HG03378 (cell line): Measurements from ENCODE around the gene TMEM269.
A peak's percentile ranks its signal among the peaks of the same experiment; 100 is the strongest.
"Not testable (repeated sequence)": the region's sequence is repeated elsewhere in the genome, so short reads cannot be mapped to it uniquely, and the experiment has no call there.

ENCODE experiments used
- ATAC-seq: cut with Tn5 transposase; IDR thresholded peaks from one replicate; pipeline ENCODE4 v1.9.1; 2021; ENCODE audit warnings: mild to moderate bottlenecking, moderate library complexity; ENCODE audit not compliant: unreplicated experiment

The TMEM269 gene

DNA sequence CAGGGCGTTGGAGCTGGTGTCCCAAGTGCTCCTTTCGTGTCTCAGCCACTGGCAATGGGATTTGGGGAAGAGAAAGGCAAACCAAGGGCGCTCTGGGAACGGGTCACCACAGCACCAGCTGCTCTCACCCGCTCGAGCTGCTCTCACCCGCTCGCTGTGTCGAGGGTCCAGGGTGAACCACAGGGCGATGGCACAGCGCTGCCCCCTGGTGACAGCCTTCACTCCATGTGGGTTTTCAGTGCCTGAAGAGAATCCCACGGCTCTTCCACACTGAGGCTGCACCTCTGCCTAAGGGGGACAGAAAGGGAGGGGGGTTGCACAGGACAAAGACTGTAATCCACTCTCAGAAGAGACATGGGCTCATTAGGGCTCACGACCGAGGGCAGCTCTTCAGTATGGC, 37.7 kb upstream of the TMEM269 start:
- no peak for ATAC-seq

- ATAC-seq, result no peak
Measured at GRCh38 chr1:42748021-42748420, 36.8 kb upstream of the TMEM269 start.

DNA sequence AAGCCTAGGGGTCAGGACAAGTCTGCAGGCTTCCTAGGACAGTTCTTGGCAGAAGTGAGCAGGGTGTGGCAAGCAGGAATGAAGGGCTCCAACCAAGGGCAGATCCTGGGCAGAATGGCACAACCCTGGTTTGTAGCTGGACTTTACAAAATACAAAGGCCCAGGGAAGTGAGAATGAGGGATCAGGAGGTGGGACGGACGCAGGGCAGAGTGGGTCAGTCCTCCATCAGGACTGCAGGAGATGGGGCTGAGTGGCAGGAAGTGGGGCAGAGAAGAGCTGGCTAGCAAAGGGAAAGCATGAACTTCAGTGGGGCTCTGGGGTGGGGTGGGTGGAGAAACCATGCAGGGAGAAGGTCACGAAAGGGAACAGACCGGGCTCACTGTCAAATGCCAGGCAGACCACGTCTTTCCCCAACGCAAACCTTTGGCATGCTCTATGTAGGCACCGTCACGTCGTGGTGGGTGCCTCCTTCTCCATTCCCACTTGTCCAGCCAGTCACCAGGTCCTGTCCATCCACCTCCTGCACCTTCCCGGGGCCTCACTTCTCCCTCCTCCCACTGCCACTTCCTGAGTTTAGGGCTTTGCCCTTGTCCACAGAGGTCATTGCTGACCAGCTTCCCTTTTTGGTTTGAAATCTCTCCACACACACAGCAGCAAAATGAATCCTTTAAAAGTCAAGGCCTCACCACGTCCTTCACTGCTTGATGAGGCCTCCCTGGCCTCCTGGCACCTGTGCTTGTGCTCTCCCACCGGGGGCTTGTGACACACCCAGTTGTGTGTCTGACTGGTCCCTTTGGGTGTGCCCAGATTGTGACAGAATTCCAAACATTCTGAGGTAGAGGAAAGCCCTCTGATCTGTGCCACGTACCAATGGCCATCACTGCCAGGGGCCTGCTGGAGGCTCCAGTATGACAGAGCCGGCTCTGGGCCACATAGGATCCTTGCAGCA, 36.1 kb upstream of the TMEM269 start:
- no peak for ATAC-seq

- no peak for ATAC-seq
Measured at GRCh38 chr1:42750041-42750440, 34.8 kb upstream of the TMEM269 start.

- not testable (repeated sequence) for ATAC-seq
Measured at GRCh38 chr1:42751511-42752070, 33.2 kb upstream of the TMEM269 start.

GRCh38 chr1:42752284-42752683, 32.5 kb upstream of the TMEM269 start:
- ATAC-seq, result no peak

- no peak for ATAC-seq
Measured at GRCh38 chr1:42753070-42753469, 31.7 kb upstream of the TMEM269 start.

GRCh38 chr1:42756956-42757891, 27.6 kb upstream of the TMEM269 start:
- ATAC-seq, result no peak

DNA sequence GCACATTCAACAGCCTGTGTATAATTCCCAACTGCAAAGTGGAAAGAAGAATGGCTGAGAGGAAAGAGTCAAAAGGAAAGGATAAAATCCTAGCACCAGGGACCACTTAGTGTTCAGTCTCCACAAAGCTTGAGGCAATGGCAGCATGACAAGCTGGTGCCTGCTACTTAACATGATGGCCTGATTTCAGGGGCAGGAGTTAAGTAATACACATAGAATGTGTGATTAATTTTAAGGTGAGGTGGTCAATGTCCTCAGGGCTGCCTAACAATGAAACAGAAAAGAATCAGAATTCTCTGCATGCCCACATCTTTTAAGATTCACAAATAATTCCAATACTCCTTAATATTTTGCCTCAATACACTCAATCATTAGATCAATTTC, 26.9 kb upstream of the TMEM269 start:
- no peak for ATAC-seq

DNA sequence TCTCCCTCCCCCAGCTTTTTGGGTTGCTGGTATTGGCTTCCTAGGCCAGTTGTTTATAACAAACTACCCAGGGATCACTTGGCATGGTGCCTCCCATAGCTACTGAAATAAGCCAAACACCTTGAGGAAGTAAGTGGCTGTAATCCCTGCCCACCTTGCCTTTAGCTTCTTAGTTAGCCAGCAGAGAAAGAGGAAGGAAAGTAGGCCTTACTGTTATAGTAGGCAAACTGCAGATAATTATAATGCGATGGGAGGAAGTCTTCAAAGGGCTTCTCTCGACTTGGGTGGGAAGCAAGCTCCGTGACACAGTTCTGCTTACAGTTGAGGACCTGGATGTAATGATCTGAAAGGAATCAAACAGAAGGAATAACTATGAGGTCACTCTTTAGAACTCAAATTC, 26.1 kb upstream of the TMEM269 start:
- no peak for ATAC-seq

DNA sequence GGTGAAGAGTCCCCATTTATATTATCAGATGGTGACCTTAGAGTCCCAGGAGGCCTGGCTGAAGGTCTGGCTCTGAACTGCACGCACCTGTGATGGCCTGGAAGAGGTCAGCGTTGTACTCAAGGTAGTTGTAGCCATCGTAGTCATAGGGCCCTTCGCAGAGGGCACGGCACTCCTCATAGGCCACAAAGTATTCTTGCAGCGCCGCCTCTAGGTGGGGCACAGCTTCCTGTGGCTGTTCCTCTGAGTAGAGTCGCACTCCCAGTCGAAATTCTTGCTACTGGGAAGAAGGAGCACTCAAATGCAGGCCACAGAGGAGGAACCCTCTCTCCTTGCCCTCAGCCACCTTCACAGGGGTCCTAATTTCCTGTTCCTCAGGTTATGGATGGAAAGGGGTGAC, 25.7 kb upstream of the TMEM269 start:
- no peak for ATAC-seq

GRCh38 chr1:42761567-42761966, 23.2 kb upstream of the TMEM269 start:
- no peak for ATAC-seq

- ATAC-seq, result no peak
Measured at GRCh38 chr1:42762269-42762668, 22.5 kb upstream of the TMEM269 start.

GRCh38 chr1:42765269-42765668, 19.5 kb upstream of the TMEM269 start:
- ATAC-seq, result no peak

DNA sequence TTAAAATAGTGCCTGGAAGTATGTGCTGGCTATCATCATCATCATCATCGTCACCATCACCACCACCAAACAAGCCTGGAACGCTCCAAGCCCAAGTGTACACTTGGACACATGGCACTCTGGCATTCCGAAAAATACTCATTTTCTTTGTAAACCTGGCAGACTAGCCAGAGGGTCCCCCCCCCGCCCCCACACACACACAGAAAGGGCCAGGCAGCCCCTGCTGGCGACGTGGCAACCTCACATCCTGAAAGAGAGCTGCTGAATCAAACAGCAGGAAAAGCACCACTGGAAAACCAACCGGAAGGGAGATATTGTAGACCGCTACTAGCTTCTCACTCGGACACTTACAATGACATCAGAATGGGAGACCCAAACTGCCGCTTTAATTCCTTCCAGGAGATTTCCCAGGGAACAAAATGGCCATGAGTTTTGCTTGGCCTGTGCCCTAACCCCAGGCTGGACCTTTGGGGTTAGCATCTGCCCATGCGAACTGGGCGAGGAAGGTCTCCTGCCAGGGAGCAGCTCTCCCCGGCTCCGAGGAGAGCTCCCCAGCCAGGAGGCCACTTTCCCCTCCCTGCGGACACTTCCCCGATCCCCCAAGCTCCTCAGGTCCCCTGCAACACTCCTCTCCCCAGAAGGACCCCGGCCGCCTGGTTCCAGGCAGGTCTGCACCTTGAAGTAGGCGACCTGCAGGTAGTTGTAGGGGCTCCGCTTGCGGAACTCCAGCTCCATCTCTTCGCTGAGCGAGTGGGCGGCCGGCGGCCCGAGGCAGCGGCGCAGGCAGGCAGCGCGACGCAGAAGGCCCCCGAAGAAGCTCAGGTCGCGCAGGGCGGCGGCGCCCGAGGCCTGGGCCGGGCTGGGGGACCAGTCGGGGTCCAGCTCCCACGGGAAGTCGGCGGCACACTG, 18.7 kb upstream of the TMEM269 start:
- ATAC-seq, result peak; percentile 13

GRCh38 chr1:42766741-42767509, 17.9 kb upstream of the TMEM269 start, which contains the start of the genes C1orf50 and P3H1:
TSS of gene C1orf50 (plus strand) at chr1:42767249. CDS start at chr1:42767312, 63 bp downstream.
TSS of gene P3H1 (minus strand) at chr1:42767028. CDS start at chr1:42766971, 57 bp downstream.
- ATAC-seq, result peak; percentile 92

- peak; percentile 26 for ATAC-seq
Measured at GRCh38 chr1:42767510-42768000, 17.2 kb upstream of the TMEM269 start.

- no peak for ATAC-seq
Measured at GRCh38 chr1:42768172-42768571, 16.6 kb upstream of the TMEM269 start.

GRCh38 chr1:42769811-42770210, 15.0 kb upstream of the TMEM269 start:
- ATAC-seq, result no peak
